ENCODE results near the gene MEOX2.

Gene MEOX2

DNA sequence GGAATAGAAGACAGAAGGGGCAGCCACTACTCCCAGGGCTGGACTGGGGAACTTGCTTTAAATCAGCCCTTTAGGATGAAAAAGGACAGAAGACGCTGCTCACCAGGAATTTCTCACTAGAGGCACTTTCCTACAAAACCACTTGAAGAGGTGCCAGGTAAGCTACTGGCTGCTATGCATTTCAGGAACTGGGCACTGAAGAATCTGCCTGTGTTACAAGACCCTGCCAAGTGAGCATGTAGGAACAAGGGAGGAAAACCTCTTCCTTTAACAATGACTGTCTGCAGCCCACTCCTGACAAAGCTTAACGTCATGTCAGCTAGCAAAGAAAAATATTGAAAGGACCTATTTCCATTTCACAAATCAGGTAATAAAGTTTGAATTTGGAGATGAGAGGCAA, 118.8 kb downstream of the MEOX2 start:
- Histone ChIP-seq H3K4me1 (ENCODE audit: low read length) (no peaks in the 10 kb centered on the region), H3K27me3 (replicated peaks; ENCODE audit: insufficient read depth, low read length) (no peaks in the 10 kb centered on the region), H3K9me3 (replicated peaks; ENCODE audit: insufficient read depth, low read length) (no peaks in the 10 kb centered on the region), H3K4me3 (ENCODE audit: low read length) (no peak overlapping the region), H3K27ac (ENCODE audit: low read length) (no peak overlapping the region), H3K9ac (ENCODE audit: low read length) (no peak overlapping the region), H4K20me1 (ENCODE audit: insufficient read depth, low read length) (no peaks in the 10 kb centered on the region), H3K79me2 (ENCODE audit: low read length) (no peaks in the 10 kb centered on the region), H3K36me3 (replicated peaks; ENCODE audit: insufficient read depth, low read length) (no peaks in the 10 kb centered on the region), H3K4me2 (ENCODE audit: low read depth, low read length) (no peak overlapping the region), H3K9me2 (replicated peaks; ENCODE audit: insufficient read depth, low read length) (no peaks in the 10 kb centered on the region), H3F3A (ENCODE audit: insufficient read depth, low read length) (no peaks in the 10 kb centered on the region), H2AFZ (ENCODE audit: low read length) (no peak overlapping the region)
- TF ChIP-seq, protein P1, sequence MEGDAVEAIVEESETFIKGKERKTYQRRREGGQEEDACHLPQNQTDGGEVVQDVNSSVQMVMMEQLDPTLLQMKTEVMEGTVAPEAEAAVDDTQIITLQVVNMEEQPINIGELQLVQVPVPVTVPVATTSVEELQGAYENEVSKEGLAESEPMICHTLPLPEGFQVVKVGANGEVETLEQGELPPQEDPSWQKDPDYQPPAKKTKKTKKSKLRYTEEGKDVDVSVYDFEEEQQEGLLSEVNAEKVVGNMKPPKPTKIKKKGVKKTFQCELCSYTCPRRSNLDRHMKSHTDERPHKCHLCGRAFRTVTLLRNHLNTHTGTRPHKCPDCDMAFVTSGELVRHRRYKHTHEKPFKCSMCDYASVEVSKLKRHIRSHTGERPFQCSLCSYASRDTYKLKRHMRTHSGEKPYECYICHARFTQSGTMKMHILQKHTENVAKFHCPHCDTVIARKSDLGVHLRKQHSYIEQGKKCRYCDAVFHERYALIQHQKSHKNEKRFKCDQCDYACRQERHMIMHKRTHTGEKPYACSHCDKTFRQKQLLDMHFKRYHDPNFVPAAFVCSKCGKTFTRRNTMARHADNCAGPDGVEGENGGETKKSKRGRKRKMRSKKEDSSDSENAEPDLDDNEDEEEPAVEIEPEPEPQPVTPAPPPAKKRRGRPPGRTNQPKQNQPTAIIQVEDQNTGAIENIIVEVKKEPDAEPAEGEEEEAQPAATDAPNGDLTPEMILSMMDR (IDR thresholded peaks at IDR 0.05; ENCODE audit: low read length), result no peak
- TF ChIP-seq EZH2phosphoT487 (IDR thresholded peaks at IDR 0.05; ENCODE audit: low read length) (no peak), EZH2 (optimal IDR thresholded peaks at IDR 0.05; ENCODE audit: low read depth, low read length) (no peak)
- DNase-seq, result no peak

DNA sequence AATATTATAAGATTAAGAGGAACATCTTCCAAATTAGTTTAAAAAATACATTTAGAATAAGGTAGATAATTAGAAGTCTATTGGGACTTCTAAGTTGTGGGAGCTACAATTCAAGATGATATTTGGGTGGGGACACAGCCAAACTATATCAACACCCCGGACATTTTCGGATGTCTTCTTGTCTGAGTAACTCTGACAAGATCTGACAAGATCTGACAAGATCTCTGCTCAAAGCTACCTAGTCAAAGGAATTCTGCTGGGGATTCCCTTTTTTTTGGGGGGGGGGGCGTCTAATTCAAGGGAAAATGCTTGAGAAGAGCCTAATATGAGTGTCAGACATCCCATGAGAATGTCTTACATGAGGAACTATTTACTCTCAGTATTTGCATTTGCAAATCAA, 119.4 kb downstream of the MEOX2 start:
- Histone ChIP-seq H3K79me2 (ENCODE audit: low read length) (no peaks in the 10 kb centered on the region), H4K20me1 (ENCODE audit: insufficient read depth, low read length) (no peaks in the 10 kb centered on the region), H3K9me3 (replicated peaks; ENCODE audit: insufficient read depth, low read length) (no peaks in the 10 kb centered on the region), H3K9ac (ENCODE audit: low read length) (no peak overlapping the region), H3K9me2 (replicated peaks; ENCODE audit: insufficient read depth, low read length) (no peaks in the 10 kb centered on the region), H3K4me3 (ENCODE audit: low read length) (no peak overlapping the region), H3K27ac (ENCODE audit: low read length) (no peak overlapping the region), H3K27me3 (replicated peaks; ENCODE audit: insufficient read depth, low read length) (no peaks in the 10 kb centered on the region), H3F3A (ENCODE audit: insufficient read depth, low read length) (no peaks in the 10 kb centered on the region), H2AFZ (ENCODE audit: low read length) (no peak overlapping the region), H3K36me3 (replicated peaks; ENCODE audit: insufficient read depth, low read length) (no peaks in the 10 kb centered on the region), H3K4me1 (ENCODE audit: low read length) (no peaks in the 10 kb centered on the region), H3K4me2 (ENCODE audit: low read depth, low read length) (no peak overlapping the region)
- DNase-seq, result no peak
- no peak for TF ChIP-seq EZH2 (optimal IDR thresholded peaks at IDR 0.05; ENCODE audit: low read depth, low read length)
- no peak for TF ChIP-seq EZH2phosphoT487 (IDR thresholded peaks at IDR 0.05; ENCODE audit: low read length)
- TF ChIP-seq, protein P1 (IDR thresholded peaks at IDR 0.05; ENCODE audit: low read length), result no peak

DNA sequence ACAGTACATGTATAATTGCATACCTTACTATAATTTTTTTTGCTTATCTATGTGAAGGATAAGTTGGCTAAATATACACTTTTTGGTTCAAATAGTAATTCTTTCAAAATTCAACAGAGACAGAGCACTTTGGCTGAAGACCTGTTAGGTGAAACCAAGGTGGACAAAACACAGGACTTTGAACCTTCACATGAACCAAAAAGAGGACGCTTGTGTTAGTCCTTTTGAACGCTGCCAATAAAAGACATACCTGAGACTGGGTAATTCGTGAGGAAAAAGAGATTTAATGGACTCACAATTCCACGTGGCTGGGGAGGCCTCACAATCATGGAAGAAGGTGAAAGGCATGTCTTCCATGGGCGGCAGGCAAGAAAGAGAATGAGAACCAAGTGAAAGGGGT, 120.0 kb downstream of the MEOX2 start:
- no peaks in the 10 kb centered on the region for H3F3A ChIP-seq (ENCODE audit: insufficient read depth, low read length)
- no peak overlapping the region for H3K4me2 ChIP-seq (ENCODE audit: low read depth, low read length)
- H4K20me1 ChIP-seq (ENCODE audit: insufficient read depth, low read length), result no peaks in the 10 kb centered on the region

More for the DNA sequence above, 120.0 kb downstream of the MEOX2 start:
- no peaks in the 10 kb centered on the region for H3K79me2 ChIP-seq (ENCODE audit: low read length)
- H3K9me3 ChIP-seq (replicated peaks; ENCODE audit: insufficient read depth, low read length), result no peaks in the 10 kb centered on the region
- H3K9ac ChIP-seq (ENCODE audit: low read length), result no peak overlapping the region
- H3K36me3 ChIP-seq (replicated peaks; ENCODE audit: insufficient read depth, low read length), result no peaks in the 10 kb centered on the region
- H2AFZ ChIP-seq (ENCODE audit: low read length), result no peak overlapping the region
- DNase-seq, result no peak
- H3K9me2 ChIP-seq (replicated peaks; ENCODE audit: insufficient read depth, low read length), result no peaks in the 10 kb centered on the region
- H3K27ac ChIP-seq (ENCODE audit: low read length), result no peak overlapping the region
- no peak overlapping the region for H3K4me3 ChIP-seq (ENCODE audit: low read length)
- no peaks in the 10 kb centered on the region for H3K27me3 ChIP-seq (replicated peaks; ENCODE audit: insufficient read depth, low read length)
- TF ChIP-seq EZH2 (optimal IDR thresholded peaks at IDR 0.05; ENCODE audit: low read depth, low read length) (no peak), EZH2phosphoT487 (IDR thresholded peaks at IDR 0.05; ENCODE audit: low read length) (no peak)
- TF ChIP-seq, protein P1 (IDR thresholded peaks at IDR 0.05; ENCODE audit: low read length), result no peak
- no peaks in the 10 kb centered on the region for H3K4me1 ChIP-seq (ENCODE audit: low read length)

Data from MM.1S (cell line).